Transverse colon (tissue), 4 donors: ENCODE data around the gene C1QTNF9.

Experiments used
- POLR2A ChIP-seq: fragments of 450-650 bp; IDR thresholded peaks from one replicate; pipeline ENCODE4 v1.6.1; 2016; ENCODE audit warnings: antibody characterized with exemption, mild to moderate bottlenecking, moderate library complexity
- POLR2AphosphoS5 ChIP-seq, 3 donors: sonication (generic); formaldehyde crosslinking; IDR thresholded peaks; one replicate each; pipeline ENCODE4 v1.6.1; 2016; ENCODE audit warnings: antibody characterized with exemption in 3 of 3
- TF ChIP-seq, protein P1 (sequence below), 5 experiments: fragments of 200-600 bp in 3 of 5; fragments of 450-650 bp in 2 of 5; sonication (generic) in 3 of 5; IDR thresholded peaks; 1 replicate in 2 of 5; 2 replicates in 3 of 5; pipeline ENCODE4 v1.5.1; 2016 to 2017; ENCODE audit warnings: antibody characterized with exemption in 5 of 5, inconsistent platforms in 3 of 5, mild to moderate bottlenecking in 2 of 5, moderate library complexity in 1 of 5

DNA sequence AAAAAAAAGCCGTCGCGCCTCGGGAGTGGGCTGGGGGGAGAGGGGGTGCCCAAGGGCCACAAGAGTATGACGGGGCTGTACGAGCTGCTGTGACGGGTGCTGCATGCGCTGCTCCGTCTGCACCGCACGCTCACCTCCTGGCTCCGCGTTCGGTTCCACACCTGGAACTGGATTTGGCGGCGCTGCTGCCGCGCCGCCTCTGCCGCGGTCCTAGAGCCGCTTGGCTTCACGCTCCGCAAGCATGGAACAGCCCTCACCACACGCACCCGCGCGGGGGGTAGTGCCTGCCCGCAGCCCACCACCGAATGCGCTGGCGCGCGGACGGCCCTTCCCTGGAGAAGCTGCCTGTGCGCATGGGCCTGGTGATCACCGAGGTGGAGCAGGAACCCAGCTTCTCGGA lies 18.8 kb downstream of the C1QTNF9 start:
- TF ChIP-seq POLR2AphosphoS5 (IDR thresholded peaks at IDR 0.05) (no peak), POLR2A (no peak)
- TF ChIP-seq, protein P1, sequence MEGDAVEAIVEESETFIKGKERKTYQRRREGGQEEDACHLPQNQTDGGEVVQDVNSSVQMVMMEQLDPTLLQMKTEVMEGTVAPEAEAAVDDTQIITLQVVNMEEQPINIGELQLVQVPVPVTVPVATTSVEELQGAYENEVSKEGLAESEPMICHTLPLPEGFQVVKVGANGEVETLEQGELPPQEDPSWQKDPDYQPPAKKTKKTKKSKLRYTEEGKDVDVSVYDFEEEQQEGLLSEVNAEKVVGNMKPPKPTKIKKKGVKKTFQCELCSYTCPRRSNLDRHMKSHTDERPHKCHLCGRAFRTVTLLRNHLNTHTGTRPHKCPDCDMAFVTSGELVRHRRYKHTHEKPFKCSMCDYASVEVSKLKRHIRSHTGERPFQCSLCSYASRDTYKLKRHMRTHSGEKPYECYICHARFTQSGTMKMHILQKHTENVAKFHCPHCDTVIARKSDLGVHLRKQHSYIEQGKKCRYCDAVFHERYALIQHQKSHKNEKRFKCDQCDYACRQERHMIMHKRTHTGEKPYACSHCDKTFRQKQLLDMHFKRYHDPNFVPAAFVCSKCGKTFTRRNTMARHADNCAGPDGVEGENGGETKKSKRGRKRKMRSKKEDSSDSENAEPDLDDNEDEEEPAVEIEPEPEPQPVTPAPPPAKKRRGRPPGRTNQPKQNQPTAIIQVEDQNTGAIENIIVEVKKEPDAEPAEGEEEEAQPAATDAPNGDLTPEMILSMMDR (IDR thresholded peaks at IDR 0.05) = no peak
